ENCODE data around the gene BIK.
A peak's percentile ranks its signal among the peaks of the same experiment; 100 is the strongest.

Gene BIK

GRCh38 chr22:43153899-43154298 lies 43.3 kb downstream of the BIK start:
- DNase-seq, result no peak
- intact Hi-C loops (cut with DNase I), result loop anchor here (5.0 kb wide), 1 partner anchor 33 kb away; the partner anchor contains the start of gene TTLL12

DNA sequence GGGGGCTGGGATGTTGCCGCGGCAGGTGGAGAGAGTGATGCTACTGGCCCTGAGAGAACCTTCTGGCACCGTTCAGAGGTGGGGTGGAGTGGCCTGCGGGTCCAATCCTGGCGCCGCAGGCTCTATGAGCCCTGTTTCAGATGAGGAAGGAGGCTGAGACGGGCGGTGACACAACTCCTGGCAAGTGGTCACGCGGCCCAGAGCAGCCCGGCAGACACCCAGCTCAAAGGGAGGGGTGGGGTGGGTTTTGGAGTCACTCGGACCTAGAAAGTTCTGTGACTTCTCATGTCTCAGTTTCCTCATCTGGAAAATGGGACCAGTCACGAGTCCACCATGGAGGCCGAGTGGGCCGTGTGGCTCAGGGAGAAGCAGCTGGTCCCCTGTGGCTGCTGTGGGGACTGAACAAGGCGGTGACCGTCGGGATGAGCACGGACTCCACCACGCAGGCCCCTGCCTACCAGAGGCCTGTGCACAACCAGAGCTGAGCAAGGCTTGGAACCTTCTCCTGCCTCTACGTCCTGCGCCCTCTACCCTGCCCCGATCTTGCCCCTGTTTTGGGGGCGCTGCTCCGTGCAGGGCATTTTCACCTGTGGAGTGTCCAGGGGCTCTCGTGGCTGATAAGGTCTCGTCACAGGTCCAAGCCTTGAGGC lies 44.5 kb downstream of the BIK start:
- intact Hi-C loops (cut with DNase I), result loop anchor here (5.0 kb wide), 1 partner anchor 32 kb away; the partner anchor contains the start of gene TTLL12
- DNase-seq, result peak in 10 of 42 donors; percentile 4 to 63 (median 44)

GRCh38 chr22:43155789-43156188 lies 45.2 kb downstream of the BIK start:
- DNase-seq, result no peak
- intact Hi-C loops (cut with DNase I), result no loop called here

DNA sequence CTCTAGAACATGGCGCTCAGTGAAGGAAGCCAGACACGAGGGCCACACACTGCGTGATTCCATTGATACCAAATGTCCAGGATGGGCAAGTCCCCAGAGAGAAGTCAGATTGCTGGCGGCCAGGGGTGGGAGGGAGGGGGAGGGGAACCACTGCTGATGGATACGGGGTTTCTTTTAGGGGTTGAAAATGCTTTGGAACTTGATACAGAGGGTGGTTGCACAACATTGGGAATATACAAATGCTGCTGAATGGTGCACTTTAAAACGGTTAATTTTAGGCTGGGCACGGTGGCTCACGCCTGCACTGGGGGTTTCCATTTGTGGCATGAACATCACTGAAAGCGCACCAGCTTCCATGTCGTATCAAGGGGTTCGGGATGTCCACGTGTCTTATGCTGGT lies 45.9 kb downstream of the BIK start:
- DNase-seq, result no peak
- intact Hi-C loops (cut with DNase I), result no loop called here

DNA sequence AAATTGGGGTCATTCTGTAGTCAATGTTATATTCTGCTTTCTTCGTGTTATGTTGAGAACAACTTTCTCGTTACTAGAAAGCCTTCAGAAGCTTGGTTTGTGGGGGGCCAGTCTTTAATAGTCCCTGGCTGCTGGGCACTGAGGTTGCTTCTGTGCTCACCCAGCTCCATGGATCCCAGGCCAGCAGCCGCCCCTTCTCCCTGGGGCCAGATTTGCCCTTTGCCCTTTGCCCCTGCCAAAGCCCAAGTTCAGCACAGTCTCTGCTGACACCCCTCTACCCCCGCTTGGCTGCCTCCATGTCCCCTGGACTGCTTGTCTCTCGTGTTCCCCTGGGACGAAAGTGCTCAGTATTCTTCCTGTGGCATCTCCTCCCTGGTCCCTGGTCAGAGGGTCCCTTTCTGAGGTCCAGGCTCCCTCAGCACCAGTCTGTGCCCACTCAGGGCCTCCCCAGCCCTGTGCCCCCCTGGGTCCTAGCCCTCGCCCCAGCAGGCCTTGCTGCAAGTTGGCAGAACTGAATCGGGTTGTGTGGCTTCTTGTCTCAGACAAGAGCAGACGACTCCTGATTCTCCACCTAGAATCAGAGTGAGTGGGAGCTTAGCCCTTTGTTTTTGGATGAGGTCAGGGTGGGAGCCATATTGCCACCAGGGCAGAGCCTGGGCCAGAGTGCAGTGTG lies 47.5 kb downstream of the BIK start:
- DNase-seq, result no peak
- intact Hi-C loops (cut with DNase I), result no loop called here

DNA sequence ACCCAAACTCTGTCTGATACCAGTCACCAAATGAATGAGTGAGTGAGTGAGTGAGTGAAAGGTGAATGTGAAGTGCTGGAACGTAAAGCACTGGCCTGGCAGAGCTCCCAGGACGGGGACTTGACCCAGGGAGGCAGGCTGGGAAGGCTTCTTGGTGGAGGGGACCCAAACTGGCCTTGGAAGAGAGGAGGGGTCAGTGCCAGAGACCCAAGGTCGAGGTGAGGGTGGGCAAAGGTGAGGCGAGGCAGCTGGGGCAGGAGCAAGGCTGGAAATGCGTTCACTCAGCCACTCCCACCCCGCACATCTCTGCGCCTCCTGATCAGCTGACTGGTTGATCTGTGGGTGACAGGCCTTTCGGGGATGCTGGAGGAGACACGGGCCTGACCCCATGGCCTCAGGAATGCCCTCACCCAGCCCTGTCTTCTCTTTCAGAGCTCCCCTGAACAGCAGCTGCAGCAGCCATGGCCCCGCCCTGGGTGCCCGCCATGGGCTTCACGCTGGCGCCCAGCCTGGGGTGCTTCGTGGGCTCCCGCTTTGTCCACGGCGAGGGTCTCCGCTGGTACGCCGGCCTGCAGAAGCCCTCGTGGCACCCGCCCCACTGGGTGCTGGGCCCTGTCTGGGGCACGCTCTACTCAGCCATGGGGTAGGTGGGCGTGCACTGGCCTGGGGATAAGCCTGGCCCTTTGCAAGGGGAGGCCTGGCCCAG lies 48.4 kb downstream of the BIK start:
- DNase-seq, result no peak
- intact Hi-C loops (cut with DNase I), result no loop called here

DNA sequence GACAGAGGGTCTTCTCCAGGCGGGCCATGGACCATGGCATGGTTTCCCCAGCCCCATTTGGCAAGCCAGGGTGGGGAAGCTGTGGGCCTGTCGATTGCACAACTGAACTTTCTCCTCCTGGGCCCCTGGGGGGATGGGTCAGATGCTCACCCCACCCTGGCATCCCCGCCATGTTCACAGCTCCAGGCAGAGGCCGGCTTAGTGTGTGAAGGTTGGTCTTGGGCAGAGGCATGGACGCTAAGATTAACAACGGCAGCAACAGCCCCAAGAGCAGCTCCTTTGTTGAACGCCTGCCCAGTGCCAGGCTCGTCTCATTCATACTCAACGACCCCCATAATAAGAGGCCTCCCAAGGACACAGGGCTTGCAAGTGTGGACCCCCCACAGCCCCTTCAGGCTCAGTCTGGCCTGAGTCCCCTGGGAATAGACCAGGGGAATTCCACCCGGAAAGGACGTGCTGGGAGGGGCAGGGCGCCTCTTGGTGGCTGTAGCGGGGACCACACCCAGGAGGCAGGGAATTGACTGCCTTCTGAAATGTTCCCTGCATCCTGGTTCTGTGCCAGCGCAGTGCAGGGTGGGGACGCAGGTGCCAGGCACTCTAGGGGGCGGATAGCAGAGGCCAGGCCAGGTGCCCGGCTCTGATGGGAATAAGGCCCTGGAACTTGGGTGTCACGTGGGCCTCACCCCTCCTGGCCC lies 49.1 kb downstream of the BIK start:
- intact Hi-C loops (cut with DNase I), result no loop called here
- no peak for DNase-seq

DNA sequence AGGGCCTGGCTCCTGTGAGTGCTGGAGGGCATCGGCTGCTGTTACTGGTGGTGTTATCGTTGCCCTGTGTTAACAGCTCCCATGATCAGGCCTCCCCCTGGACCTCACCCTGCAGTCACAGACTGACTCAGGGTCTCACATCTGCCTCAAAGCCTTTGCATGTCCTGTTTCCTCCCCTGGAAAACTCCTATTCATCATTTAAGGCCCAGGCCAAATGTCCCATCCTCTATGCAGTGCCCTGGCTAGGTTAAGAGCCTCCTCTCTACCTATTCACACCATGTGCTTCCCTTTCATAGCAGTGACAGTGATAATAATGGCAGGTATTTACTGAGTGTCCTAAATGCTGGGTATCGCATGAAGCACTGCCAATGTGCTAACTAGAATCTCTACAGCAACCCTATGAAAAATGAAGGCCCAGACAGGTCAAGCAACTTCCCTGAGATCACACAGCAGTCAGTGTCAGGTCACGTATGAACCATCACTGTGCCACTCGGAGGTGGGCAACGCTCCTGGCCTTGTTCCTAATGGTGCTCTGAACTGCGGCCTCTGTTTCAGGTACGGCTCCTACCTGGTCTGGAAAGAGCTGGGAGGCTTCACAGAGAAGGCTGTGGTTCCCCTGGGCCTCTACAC lies 50.1 kb downstream of the BIK start:
- intact Hi-C loops (cut with DNase I), result no loop called here
- no peak for DNase-seq

DNA sequence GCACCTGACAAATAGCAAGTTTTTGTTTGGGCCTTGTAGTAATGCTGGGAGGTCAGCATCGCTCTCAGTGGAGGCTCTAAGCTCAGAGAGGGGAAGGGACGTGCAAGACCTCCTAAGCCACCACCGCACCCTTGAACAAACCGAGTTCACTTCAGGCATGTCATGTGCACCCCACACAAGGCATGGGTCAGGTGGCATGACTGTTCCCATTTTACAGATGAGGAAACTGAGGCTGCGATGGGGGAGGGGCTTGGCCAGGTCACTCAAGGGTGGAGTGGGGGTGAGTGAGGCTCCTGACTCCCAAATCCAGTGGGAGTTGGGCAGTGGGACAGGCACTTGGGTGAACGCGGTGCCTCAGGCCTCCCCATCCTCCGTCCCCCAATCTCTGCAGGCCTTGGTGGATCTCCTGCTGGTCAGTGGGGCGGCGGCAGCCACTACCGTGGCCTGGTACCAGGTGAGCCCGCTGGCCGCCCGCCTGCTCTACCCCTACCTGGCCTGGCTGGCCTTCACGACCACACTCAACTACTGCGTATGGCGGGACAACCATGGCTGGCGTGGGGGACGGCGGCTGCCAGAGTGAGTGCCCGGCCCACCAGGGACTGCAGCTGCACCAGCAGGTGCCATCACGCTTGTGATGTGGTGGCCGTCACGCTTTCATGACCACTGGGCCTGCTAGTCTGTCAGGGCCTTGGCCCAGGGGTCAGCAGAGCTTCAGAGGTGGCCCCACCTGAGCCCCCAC lies 52.0 kb downstream of the BIK start:
- no peak for DNase-seq
- intact Hi-C loops (cut with DNase I), result no loop called here

DNA sequence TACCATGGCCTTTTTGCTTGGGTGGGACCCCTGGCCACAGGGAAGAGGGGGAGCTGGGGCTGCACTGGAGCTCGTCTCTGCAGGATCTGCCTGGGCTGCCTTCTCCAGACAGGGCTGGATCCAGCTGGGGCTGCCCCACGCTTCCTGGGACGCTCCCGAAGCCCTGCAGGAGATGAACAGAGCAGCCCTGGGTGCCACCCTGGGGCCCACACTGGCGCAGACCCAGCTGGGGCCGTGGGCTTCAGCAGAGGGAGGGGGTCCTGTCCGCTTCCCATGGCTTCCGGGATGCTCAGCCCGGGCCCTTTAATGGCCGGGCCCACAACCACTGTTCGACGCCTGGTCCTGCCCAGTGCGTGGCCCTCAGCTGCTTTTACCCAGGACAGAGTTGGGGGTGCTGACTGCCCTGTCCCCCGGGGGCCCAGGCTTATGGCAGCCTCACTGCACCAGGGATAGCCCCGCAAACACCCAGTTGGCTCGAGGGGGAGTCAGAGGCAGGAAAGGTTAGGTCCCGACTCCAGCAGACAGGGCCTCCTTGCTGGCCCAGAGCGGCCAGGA lies 52.8 kb downstream of the BIK start:
- no peak for DNase-seq
- intact Hi-C loops (cut with DNase I), result no loop called here

DNA sequence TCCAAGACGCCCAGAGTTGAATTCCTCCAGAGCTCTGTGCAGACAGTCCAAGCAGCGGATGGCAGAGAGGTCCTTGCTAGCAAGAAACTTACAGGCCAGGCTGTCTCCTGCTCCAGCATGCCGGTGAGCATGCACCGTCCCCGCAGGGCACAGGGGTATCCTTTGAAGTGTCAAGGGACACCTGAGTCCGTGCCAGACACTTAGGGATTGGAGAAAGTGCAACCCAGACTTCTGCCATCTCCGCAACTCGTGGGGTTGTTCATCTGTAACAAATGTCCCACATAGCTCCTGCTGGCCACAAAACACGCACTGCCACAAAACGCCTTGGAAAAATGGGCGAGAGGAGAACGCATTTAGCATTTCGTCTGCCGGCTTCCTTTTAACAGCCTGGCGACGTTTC lies 54.1 kb downstream of the BIK start:
- intact Hi-C loops (cut with DNase I), result no loop called here
- DNase-seq, result no peak

DNA sequence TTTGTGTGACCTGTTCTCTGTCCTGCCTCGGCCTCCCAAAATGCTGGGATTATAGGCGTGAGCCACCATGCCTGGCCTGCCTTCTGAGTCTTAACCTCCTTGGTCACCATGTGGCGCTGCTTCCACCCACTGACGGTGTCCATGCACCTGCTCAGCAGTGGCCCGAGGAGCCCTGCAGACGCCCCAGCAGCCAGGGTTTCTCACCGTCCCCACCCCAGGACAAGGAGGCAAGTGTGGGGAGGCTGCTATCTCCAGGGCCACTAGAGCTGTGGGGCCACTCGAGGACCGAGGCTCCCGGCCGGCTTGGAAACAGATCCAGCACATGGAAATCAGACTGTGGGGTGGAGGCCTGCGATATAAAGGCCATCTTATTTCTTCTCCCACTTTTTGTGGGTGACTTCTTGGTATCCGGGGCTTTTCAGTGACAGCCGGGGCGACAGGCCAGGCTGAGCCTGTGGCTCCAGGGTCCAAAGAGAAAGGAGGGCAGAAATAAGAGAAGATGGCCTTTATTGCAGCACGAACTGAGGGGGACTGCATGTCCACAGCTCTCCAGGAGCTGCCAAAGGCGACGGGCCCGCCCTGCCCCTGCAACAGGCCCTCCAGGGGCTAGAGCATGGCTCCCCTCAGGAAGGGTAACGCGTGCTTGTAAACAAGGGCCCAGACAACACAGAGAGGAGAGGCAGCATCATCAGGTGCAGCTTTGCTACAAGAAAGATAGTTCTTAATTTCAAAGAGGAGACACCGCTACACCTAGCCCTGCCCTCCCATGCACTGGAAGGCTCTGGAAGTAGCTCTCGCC lies 55.8 kb downstream of the BIK start:
- intact Hi-C loops (cut with DNase I), result no loop called here
- no peak for DNase-seq

GRCh38 chr22:43167001-43167589 lies 56.5 kb downstream of the BIK start:
- intact Hi-C loops (cut with DNase I), result no loop called here
- no peak for DNase-seq

- intact Hi-C loops (cut with DNase I), result no loop called here
- no peak for DNase-seq
Observed at GRCh38 chr22:43168471-43169309, 58.1 kb downstream of the BIK start.

DNA sequence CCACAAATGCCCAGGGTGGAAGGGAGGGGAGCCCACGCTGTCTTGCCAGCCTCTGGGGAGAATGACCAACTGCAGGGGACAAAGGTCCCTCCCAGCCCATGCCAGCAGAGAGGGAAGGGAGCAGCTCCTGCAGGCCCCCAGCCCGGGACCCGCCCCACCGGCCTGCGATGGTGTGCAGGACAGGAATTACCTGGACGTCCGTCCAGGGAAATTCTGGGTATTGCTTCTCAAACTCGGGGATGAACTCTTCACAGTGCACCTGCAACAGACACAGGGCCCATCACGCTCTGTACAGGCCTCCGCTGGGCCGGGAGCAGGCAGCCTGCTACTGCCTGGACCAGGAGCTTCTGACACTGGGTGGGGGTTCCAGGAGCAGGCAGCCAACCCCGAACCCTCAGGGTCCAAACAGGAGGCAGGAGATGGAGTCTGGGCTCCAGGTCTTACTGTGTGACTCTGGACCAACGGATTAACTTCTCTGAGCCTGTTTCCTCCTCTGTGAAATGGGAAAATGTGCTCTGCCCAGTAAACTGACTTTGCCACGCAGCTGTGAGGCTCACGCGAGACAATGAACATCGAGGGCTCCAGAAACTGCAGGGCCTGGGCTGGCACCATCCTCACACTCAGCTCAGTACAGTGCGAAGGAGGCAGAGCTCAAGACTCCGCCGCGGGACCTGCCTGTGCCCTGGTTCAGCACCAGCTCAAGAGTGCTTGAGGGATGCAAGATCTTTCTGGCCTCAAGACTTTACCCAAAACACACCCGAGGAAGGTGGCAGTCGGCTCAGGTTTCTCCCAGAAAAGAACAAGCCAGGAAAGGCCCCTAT lies 59.0 kb downstream of the BIK start:
- no peak for DNase-seq
- intact Hi-C loops (cut with DNase I), result no loop called here

DNA sequence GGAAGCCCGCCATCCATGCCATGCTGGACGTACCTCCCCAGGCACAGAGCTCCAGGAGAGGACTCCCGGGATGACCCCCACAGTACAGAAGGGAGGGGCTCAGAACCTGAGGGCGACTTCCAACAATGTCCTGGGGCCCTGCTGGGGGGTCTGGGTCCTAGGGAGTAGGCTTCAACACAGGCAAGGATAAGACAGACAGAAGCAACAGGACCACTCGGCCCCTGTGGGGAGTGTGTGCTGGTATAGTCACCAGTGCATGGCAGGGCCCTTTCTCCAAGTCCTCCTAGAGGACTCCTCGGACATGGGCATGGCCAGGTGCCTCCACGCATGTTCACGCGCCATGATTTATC lies 59.6 kb downstream of the BIK start:
- intact Hi-C loops (cut with DNase I), result no loop called here
- DNase-seq, result no peak

Measured in head of caudate nucleus (tissue), 42 donors.